ENCODE measurements around the gene AP1M1.

Gene AP1M1

GRCh38 chr19:16201011-16201391 lies 3.3 kb downstream of the AP1M1 start:
- 97% methylated on average over 4 of the region's 4 CpGs for WGBS
- Histone ChIP-seq H3K4me1 (ENCODE audit: insufficient read depth, low read length) (peaks cover 5% of the 10 kb centered on the region; the same call in 1 of the 2 replicates), H3K4me3 (ENCODE audit: low read length) (no peak overlapping the region), H3K27ac (ENCODE audit: low read depth, low read length) (no peak overlapping the region), H3K9ac (ENCODE audit: low read depth, low read length) (no peak overlapping the region), H3K27me3 (ENCODE audit: insufficient read depth, low read length) (no peaks in the 10 kb centered on the region), H3K9me3 (ENCODE audit: insufficient read depth, low read depth, low read length) (no peaks in the 10 kb centered on the region), H3K36me3 (ENCODE audit: insufficient read depth, low read length) (peaks cover 8% of the 10 kb centered on the region; the same call in 1 of the 2 replicates)

DNA sequence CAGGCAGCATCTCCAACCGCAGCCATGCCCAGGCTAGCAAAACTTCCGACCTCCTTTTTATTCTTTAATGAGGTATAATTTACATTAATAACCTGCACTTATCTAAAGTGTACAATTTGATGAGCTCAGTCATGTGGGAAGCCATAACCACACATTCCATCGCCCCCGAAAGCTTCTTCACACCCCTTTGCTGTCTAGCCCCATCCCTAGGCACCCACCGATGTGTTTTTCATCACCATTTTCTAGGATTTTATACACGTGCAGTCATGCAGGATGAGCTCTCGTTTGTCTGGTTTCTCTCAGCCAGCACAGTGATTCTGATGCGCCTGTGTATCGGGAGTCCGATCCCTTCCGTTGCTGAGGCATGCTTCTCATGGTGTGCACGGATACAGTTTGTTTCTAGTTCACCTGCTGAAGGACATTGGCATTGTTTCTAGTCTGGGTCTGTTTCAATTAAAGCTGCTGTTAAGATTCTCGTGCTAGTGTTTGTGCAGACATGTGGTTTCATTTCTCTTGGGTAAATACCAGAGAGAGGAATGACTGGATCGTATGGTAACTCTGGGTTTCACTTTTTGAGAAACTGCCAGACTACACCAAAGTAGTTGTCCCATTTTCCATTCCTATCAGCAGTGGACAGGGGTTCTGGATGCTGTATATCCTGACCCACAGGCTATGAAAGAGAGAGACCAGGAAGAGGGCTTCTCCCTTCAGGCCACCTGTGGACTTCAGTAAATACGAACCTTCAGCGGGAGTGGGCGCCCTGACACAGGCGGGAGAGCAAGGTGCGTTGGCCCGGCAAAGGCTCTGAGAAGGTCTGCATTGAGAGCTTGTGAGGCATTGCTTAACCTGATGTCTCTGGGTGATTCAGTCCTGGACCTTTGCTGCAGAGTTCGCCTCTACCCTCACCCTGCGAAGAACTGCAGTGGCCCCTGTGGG lies 4.9 kb downstream of the AP1M1 start:
- H3K9ac ChIP-seq (ENCODE audit: low read depth, low read length) = no peak overlapping the region
- WGBS = 91% methylated on average over 21 of the region's 22 CpGs
- H3K36me3 ChIP-seq (ENCODE audit: insufficient read depth, low read length) = peaks cover 8% of the 10 kb centered on the region; the same call in 1 of the 2 replicates

GRCh38 chr19:16203256-16204004 lies 5.7 kb downstream of the AP1M1 start:
- H3K27ac ChIP-seq (ENCODE audit: low read depth, low read length) = no peak overlapping the region
- peaks cover 16% of the 10 kb centered on the region; the same call in 1 of the 2 replicates for H3K36me3 ChIP-seq (ENCODE audit: insufficient read depth, low read length)
- no peaks in the 10 kb centered on the region for H3K27me3 ChIP-seq (ENCODE audit: insufficient read depth, low read length)
- H3K4me3 ChIP-seq (ENCODE audit: low read length) = no peak overlapping the region
- 95% methylated on average over 19 of the region's 19 CpGs for WGBS
- H3K4me1 ChIP-seq (ENCODE audit: insufficient read depth, low read length) = no peaks in the 10 kb centered on the region
- no peak overlapping the region for H3K9ac ChIP-seq (ENCODE audit: low read depth, low read length)
- no peaks in the 10 kb centered on the region for H3K9me3 ChIP-seq (ENCODE audit: insufficient read depth, low read depth, low read length)

More for the DNA sequence above, 4.9 kb downstream of the AP1M1 start:
- Histone ChIP-seq H3K27ac (ENCODE audit: low read depth, low read length) (no peak overlapping the region), H3K27me3 (ENCODE audit: insufficient read depth, low read length) (no peaks in the 10 kb centered on the region), H3K9me3 (ENCODE audit: insufficient read depth, low read depth, low read length) (no peaks in the 10 kb centered on the region), H3K4me3 (ENCODE audit: low read length) (no peak overlapping the region), H3K4me1 (ENCODE audit: insufficient read depth, low read length) (no peaks in the 10 kb centered on the region)

GRCh38 chr19:16204005-16204294 lies 6.2 kb downstream of the AP1M1 start:
- Histone ChIP-seq H3K4me3 (ENCODE audit: low read length) (no peak overlapping the region), H3K4me1 (ENCODE audit: insufficient read depth, low read length) (no peaks in the 10 kb centered on the region), H3K9ac (ENCODE audit: low read depth, low read length) (no peak overlapping the region), H3K36me3 (ENCODE audit: insufficient read depth, low read length) (peaks cover 21% of the 10 kb centered on the region), H3K9me3 (ENCODE audit: insufficient read depth, low read depth, low read length) (no peaks in the 10 kb centered on the region), H3K27ac (ENCODE audit: low read depth, low read length) (no peak overlapping the region), H3K27me3 (ENCODE audit: insufficient read depth, low read length) (no peaks in the 10 kb centered on the region)
- 84% methylated on average over 5 of the region's 5 CpGs for WGBS

DNA sequence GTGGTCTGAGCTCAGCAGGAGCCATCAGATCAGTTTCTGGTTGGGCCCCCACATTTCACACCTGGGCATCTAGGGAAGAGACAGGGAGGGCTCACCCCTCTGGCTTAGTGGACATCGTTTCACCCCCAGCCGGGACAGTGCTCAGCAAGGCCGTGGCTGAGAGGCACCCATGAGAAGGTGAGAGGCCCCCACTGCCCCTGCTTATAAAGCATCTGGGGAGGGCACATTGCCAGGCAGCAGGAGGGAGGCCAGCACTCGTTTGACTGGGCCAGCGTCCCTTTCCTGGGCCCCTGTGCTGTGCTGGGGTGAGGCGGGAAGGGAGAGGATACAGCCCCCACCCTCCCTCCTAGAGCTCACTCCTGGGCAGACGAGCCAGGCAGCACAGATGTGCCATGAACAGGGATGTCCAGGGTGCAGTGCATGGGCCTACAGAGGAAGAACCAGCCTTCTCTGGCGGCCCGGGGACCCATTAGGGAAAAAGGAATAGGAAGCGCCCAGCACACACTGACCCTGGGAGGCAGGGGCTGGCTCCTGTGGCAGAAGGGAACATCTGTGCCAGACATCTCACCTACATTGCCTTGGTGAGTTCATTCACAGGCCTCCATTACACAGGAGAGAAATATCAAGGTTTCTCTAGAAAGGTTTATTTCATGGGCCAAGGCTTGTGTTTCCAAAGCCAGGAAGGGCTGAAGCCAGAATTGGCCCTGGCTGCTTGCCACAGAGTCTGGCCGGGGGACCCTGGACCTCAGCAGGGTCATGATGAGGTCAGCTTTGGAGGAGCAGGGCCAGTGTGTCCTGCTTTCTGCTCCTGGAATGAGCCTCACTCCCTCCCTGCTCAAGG lies 7.7 kb downstream of the AP1M1 start:
- WGBS = 96% methylated on average over 11 of the region's 11 CpGs
- Histone ChIP-seq H3K4me3 (ENCODE audit: low read length) (no peak overlapping the region), H3K9me3 (ENCODE audit: insufficient read depth, low read depth, low read length) (no peaks in the 10 kb centered on the region), H3K4me1 (ENCODE audit: insufficient read depth, low read length) (no peaks in the 10 kb centered on the region), H3K9ac (ENCODE audit: low read depth, low read length) (no peak overlapping the region), H3K27ac (ENCODE audit: low read depth, low read length) (no peak overlapping the region), H3K36me3 (ENCODE audit: insufficient read depth, low read length) (peaks cover 36% of the 10 kb centered on the region), H3K27me3 (ENCODE audit: insufficient read depth, low read length) (no peaks in the 10 kb centered on the region)

DNA sequence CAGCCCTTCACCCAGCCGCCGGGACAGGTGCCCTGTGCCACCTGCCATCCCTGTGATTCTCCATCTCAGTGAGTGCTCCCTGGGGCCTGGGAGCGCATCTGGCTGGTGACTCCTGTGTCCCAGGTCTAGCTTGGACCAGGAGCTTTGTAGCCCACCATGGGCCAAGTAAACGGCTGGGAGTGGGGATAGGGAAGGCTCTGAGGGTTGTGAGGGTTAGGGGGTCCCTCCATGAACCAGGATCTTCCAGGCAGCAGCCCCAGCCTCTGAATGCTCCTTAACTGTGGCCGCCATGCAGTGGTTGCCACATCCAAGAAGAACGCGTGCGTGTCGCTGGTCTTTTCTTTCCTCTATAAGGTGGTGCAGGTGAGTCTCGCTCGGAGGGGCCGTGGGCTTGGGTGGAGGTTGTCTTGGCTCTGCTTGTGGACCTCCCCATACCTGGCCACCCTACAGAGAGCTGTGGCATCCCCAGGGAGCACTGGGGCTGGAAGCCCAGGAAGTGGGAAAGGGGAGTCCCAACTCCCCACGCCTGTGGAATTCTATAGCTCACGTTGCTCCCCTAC lies 8.4 kb downstream of the AP1M1 start:
- Histone ChIP-seq H3K9me3 (ENCODE audit: insufficient read depth, low read depth, low read length) (no peaks in the 10 kb centered on the region), H3K9ac (ENCODE audit: low read depth, low read length) (no peak overlapping the region), H3K4me3 (ENCODE audit: low read length) (no peak overlapping the region), H3K4me1 (ENCODE audit: insufficient read depth, low read length) (no peaks in the 10 kb centered on the region), H3K27ac (ENCODE audit: low read depth, low read length) (no peak overlapping the region), H3K27me3 (ENCODE audit: insufficient read depth, low read length) (no peaks in the 10 kb centered on the region), H3K36me3 (ENCODE audit: insufficient read depth, low read length) (peaks cover 41% of the 10 kb centered on the region)
- 95% methylated on average over 11 of the region's 14 CpGs for WGBS

DNA sequence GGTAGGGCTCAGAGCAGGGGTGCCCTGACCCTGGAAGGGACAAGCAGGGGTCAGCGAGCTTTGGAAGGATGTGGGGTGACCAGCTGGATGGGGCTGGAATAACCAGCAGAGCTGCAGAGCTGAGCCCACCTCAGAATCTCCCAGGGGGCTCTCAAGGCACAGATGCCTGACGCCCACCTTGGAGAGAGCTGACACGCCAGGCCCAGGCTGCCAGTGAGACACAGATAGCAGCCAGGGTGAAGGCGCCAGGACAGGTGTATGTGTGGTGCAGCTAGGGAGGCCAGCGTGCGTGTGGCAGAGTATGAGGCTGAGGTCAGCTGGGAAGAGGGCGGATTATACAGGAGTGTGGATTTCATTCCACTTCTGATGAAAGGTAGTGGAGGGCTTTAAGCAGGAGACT lies 8.9 kb downstream of the AP1M1 start:
- WGBS = 95% methylated on average over 7 of the region's 7 CpGs

DNA sequence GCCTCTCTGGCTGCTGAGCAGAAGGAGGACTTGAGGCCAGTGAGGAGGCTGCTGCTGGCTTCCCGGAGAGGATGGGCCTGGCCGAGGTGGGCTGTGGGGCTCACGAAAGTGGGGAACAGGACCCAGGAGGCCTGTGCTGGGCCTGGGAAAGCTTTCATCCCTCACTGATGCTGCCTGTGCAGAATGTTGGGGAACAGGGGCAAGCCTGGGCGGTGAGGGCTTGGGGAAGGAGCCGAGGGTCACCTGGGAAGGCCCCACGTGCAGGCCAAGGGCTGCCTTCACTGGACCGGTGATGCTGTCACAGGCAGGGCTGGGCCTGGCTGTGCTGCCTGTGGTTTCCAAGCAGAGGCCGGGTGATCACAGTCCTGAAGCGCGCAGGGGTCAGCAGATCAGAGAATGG lies 9.4 kb downstream of the AP1M1 start:
- Histone ChIP-seq H3K9me3 (ENCODE audit: insufficient read depth, low read depth, low read length) (no peaks in the 10 kb centered on the region), H3K36me3 (ENCODE audit: insufficient read depth, low read length) (peaks cover 44% of the 10 kb centered on the region), H3K9ac (ENCODE audit: low read depth, low read length) (no peak overlapping the region), H3K27me3 (ENCODE audit: insufficient read depth, low read length) (no peaks in the 10 kb centered on the region), H3K27ac (ENCODE audit: low read depth, low read length) (no peak overlapping the region), H3K4me3 (ENCODE audit: low read length) (no peak overlapping the region), H3K4me1 (ENCODE audit: insufficient read depth, low read length) (no peaks in the 10 kb centered on the region)
- WGBS = 91% methylated on average over 10 of the region's 10 CpGs

More for the DNA sequence above, 8.9 kb downstream of the AP1M1 start:
- Histone ChIP-seq H3K4me3 (ENCODE audit: low read length) (no peak overlapping the region), H3K9ac (ENCODE audit: low read depth, low read length) (no peak overlapping the region), H3K9me3 (ENCODE audit: insufficient read depth, low read depth, low read length) (no peaks in the 10 kb centered on the region), H3K27ac (ENCODE audit: low read depth, low read length) (no peak overlapping the region), H3K36me3 (ENCODE audit: insufficient read depth, low read length) (peaks cover 44% of the 10 kb centered on the region), H3K4me1 (ENCODE audit: insufficient read depth, low read length) (no peaks in the 10 kb centered on the region), H3K27me3 (ENCODE audit: insufficient read depth, low read length) (no peaks in the 10 kb centered on the region)

DNA sequence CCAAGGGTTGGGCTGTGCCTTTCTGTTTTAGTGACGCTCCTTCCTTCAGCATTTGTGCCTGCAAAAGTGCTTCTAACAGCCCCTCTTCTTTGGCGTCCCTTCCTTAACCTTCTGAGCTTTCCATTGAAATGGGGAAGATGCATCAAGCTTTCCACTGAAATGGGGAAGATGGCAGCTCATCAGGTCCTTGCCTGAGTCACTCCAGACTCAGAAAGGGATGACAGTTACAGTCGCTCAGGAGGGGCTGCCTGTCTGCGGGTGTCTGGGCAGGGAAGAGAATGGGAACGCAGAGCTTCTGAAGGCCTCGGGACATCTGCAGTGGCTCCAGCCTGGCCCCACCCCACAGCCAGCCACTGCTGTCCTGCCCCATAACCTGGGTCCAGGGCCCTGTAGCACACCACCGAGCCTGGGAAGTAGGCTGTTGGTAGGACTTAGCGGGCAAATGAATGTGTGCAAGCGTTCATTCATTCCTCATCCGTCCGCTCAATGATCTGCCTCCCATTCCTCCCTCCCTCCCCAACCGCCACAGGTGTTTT lies 9.8 kb downstream of the AP1M1 start:
- H3K27me3 ChIP-seq (ENCODE audit: insufficient read depth, low read length) = no peaks in the 10 kb centered on the region
- no peaks in the 10 kb centered on the region for H3K9me3 ChIP-seq (ENCODE audit: insufficient read depth, low read depth, low read length)
- no peak overlapping the region for H3K27ac ChIP-seq (ENCODE audit: low read depth, low read length)
- 94% methylated on average over 12 of the region's 12 CpGs for WGBS
- no peak overlapping the region for H3K4me3 ChIP-seq (ENCODE audit: low read length)
- H3K36me3 ChIP-seq (ENCODE audit: insufficient read depth, low read length) = peaks cover 44% of the 10 kb centered on the region
- no peaks in the 10 kb centered on the region for H3K4me1 ChIP-seq (ENCODE audit: insufficient read depth, low read length)
- H3K9ac ChIP-seq (ENCODE audit: low read depth, low read length) = no peak overlapping the region

GRCh38 chr19:16208064-16208759 lies 10.5 kb downstream of the AP1M1 start:
- Histone ChIP-seq H3K4me1 (ENCODE audit: insufficient read depth, low read length) (no peaks in the 10 kb centered on the region), H3K27me3 (ENCODE audit: insufficient read depth, low read length) (no peaks in the 10 kb centered on the region), H3K27ac (ENCODE audit: low read depth, low read length) (no peak overlapping the region), H3K9me3 (ENCODE audit: insufficient read depth, low read depth, low read length) (no peaks in the 10 kb centered on the region), H3K36me3 (ENCODE audit: insufficient read depth, low read length) (peaks cover 43% of the 10 kb centered on the region), H3K9ac (ENCODE audit: low read depth, low read length) (no peak overlapping the region), H3K4me3 (ENCODE audit: low read length) (no peak overlapping the region)
- 96% methylated on average over 21 of the region's 21 CpGs for WGBS

All from HUES64 (cell line).